GM19324 (cell line): ENCODE measurements around the gene ARHGEF2.
"Not testable (repeated sequence)": the region's sequence is repeated elsewhere in the genome, so short reads cannot be mapped to it uniquely, and the experiment has no call there.

ENCODE experiments used
- ATAC-seq: cut with Tn5 transposase; IDR thresholded peaks from one replicate; pipeline ENCODE4 v1.9.1; 2021; ENCODE audit warnings: mild to moderate bottlenecking, moderate library complexity; ENCODE audit not compliant: unreplicated experiment, low FRiP score

The ARHGEF2 gene

GRCh38 chr1:155993595-155993994, 15.2 kb upstream of the ARHGEF2 start:
- ATAC-seq: no peak

GRCh38 chr1:155990005-155990739, 11.8 kb upstream of the ARHGEF2 start:
- ATAC-seq: no peak

- no peak for ATAC-seq
Observed at GRCh38 chr1:155989242-155990004, 11.1 kb upstream of the ARHGEF2 start.

GRCh38 chr1:155984903-155985645, 6.7 kb upstream of the ARHGEF2 start:
- not testable (repeated sequence) for ATAC-seq

- ATAC-seq: no peak
Observed at GRCh38 chr1:155984341-155984740, 6.0 kb upstream of the ARHGEF2 start.

GRCh38 chr1:155983191-155984024, 5.1 kb upstream of the ARHGEF2 start:
- peak; percentile 69 for ATAC-seq

- ATAC-seq: no peak
Observed at GRCh38 chr1:155982106-155982505, 3.8 kb upstream of the ARHGEF2 start.

GRCh38 chr1:155981266-155982088, 3.1 kb upstream of the ARHGEF2 start:
- no peak for ATAC-seq

GRCh38 chr1:155979597-155980343, 1.4 kb upstream of the ARHGEF2 start:
- ATAC-seq: no peak

GRCh38 chr1:155978973-155979429, 654 bp upstream of the ARHGEF2 start:
- ATAC-seq: no peak

GRCh38 chr1:155977690-155978324, 540 bp downstream of the ARHGEF2 start:
- no peak for ATAC-seq

- ATAC-seq: no peak
Observed at GRCh38 chr1:155976913-155977689, 1.2 kb downstream of the ARHGEF2 start.

- ATAC-seq: no peak
Observed at GRCh38 chr1:155976062-155976912, 2.1 kb downstream of the ARHGEF2 start.

GRCh38 chr1:155975375-155976061, 2.8 kb downstream of the ARHGEF2 start:
- no peak for ATAC-seq

GRCh38 chr1:155974208-155975115, 3.9 kb downstream of the ARHGEF2 start:
- no peak for ATAC-seq
